ENCODE measurements around the gene TDO2.

Gene TDO2

DNA sequence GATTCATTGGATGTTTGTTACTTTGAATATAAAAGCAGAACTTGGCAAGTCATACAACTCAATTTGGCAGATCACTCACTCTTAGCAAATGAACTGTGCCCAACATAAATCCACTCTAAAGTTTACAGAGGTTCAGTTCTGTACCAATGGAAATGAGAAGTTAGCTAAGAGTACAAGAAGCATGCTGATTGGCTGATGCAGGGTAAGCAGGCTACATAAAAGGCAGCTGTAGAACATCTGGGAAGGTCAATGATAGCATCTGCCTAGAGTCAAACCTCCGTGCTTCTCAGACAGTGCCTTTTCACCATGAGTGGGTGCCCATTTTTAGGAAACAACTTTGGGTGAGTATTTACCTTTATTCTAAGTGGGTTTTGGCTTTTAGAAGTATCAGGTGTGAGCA is at the start of gene TDO2:
Gene TDO2 (plus strand): TSS at position 244 of the 400 bp plus-strand sequence. CDS start 63 bp downstream, at position 307.
- DNase-seq (ENCODE audit: low read depth), result peak; percentile 18
- H3K4me3 ChIP-seq (ENCODE audit: control insufficient read depth, low read depth, low read length), result no peak within 1 kb of the TSS
- TF ChIP-seq, protein P1, sequence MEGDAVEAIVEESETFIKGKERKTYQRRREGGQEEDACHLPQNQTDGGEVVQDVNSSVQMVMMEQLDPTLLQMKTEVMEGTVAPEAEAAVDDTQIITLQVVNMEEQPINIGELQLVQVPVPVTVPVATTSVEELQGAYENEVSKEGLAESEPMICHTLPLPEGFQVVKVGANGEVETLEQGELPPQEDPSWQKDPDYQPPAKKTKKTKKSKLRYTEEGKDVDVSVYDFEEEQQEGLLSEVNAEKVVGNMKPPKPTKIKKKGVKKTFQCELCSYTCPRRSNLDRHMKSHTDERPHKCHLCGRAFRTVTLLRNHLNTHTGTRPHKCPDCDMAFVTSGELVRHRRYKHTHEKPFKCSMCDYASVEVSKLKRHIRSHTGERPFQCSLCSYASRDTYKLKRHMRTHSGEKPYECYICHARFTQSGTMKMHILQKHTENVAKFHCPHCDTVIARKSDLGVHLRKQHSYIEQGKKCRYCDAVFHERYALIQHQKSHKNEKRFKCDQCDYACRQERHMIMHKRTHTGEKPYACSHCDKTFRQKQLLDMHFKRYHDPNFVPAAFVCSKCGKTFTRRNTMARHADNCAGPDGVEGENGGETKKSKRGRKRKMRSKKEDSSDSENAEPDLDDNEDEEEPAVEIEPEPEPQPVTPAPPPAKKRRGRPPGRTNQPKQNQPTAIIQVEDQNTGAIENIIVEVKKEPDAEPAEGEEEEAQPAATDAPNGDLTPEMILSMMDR (conservative IDR thresholded peaks at IDR 0.05; ENCODE audit: control insufficient read depth, insufficient read depth, low read depth, low read length), result no peak

GRCh38 chr4:155854582-155855226 is 48.8 kb upstream of the TDO2 start:
- DNase-seq (ENCODE audit: low read depth), result peak; percentile 30
- no peak overlapping the region for H3K4me3 ChIP-seq (ENCODE audit: control insufficient read depth, low read depth, low read length)

DNA sequence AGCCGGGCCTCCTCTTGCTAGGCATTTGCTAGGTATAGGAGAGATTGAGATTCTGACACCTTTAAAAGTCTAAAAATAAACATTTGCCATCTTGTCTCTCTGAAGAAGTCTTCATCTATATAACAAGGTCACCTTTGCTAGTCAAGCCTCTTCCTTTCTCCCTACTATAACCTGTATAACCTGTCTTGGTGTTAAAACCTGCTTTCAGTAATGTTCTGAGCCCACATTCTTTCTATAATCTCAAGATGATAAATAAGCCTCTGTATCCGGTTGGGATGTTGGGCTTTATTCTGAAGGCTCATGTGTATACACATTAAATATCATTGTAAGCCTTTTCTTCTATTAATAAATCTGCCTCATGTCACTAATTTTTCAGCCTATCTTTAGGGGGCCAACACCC is 47.6 kb upstream of the TDO2 start:
- TF ChIP-seq, protein P1 (conservative IDR thresholded peaks at IDR 0.05; ENCODE audit: control insufficient read depth, insufficient read depth, low read depth, low read length), result no peak
- DNase-seq (ENCODE audit: low read depth), result no peak
- no peak overlapping the region for H3K4me3 ChIP-seq (ENCODE audit: control insufficient read depth, low read depth, low read length)

More at GRCh38 chr4:155854582-155855226, 48.8 kb upstream of the TDO2 start:
- TF ChIP-seq, protein P1 (conservative IDR thresholded peaks at IDR 0.05; ENCODE audit: control insufficient read depth, insufficient read depth, low read depth, low read length), result no peak

DNA sequence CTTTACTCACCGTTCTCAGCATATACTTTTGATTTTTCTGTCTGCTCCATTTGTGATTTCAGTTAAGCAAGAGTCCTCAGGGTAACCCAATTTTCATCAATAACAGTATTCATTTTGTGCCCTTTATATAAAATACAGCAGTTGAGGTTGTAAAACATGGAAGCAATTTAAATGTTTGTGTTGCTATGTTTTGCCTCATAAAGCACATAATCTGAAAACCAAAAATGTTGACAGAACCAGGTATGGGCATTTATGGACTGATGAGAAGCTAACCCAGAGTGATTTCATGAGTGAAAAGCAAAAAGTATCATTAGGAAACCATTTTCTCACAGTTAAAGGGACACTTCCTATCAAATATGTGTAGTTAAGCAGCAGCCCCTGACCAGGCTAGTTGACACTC is 37.3 kb upstream of the TDO2 start, which contains the start of gene ASIC5:
Gene ASIC5 (minus strand): TSS at position 101 of the 400 bp plus-strand sequence. CDS start 51 bp downstream, at position 50.
- H3K4me3 ChIP-seq (ENCODE audit: control insufficient read depth, low read depth, low read length), result no peak within 1 kb of the TSS
- no peak for DNase-seq (ENCODE audit: low read depth)

GRCh38 chr4:155875878-155876277 is 27.6 kb upstream of the TDO2 start:
- H3K4me3 ChIP-seq (ENCODE audit: control insufficient read depth, low read depth, low read length), result no peak overlapping the region
- DNase-seq (ENCODE audit: low read depth), result no peak
- TF ChIP-seq, protein P1 (conservative IDR thresholded peaks at IDR 0.05; ENCODE audit: control insufficient read depth, insufficient read depth, low read depth, low read length), result no peak

More for the DNA sequence above, 37.3 kb upstream of the TDO2 start, which contains the start of gene ASIC5:
- TF ChIP-seq, protein P1 (conservative IDR thresholded peaks at IDR 0.05; ENCODE audit: control insufficient read depth, insufficient read depth, low read depth, low read length), result no peak

DNA sequence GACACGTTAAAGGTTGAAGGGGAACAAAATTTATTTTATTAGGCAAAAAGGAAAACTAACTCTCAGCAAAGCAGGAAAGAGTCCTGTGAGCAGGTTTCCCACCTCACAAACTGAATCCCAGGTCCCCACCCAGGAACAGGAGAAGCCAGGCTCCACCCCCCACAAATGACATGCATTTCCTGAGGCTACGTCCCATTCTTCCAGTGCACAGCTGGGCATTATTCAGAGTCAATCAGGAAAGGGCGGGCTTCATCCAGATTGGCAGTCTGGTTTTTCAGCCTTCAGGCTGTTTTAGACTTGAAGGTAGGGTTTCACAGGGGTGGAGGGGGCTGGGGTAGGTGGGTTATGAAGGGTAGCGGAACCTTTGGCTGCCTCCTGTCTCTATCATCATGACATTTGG is 25.5 kb upstream of the TDO2 start:
- DNase-seq (ENCODE audit: low read depth), result no peak
- TF ChIP-seq, protein P1 (conservative IDR thresholded peaks at IDR 0.05; ENCODE audit: control insufficient read depth, insufficient read depth, low read depth, low read length), result no peak
- no peak overlapping the region for H3K4me3 ChIP-seq (ENCODE audit: control insufficient read depth, low read depth, low read length)

Measured in fibroblast of mammary gland (primary cell).